ENCODE measurements around the gene TBCD.
"Not testable (repeated sequence)": the region's sequence is repeated elsewhere in the genome, so short reads cannot be mapped to it uniquely, and the experiment has no call there.

Gene TBCD

DNA sequence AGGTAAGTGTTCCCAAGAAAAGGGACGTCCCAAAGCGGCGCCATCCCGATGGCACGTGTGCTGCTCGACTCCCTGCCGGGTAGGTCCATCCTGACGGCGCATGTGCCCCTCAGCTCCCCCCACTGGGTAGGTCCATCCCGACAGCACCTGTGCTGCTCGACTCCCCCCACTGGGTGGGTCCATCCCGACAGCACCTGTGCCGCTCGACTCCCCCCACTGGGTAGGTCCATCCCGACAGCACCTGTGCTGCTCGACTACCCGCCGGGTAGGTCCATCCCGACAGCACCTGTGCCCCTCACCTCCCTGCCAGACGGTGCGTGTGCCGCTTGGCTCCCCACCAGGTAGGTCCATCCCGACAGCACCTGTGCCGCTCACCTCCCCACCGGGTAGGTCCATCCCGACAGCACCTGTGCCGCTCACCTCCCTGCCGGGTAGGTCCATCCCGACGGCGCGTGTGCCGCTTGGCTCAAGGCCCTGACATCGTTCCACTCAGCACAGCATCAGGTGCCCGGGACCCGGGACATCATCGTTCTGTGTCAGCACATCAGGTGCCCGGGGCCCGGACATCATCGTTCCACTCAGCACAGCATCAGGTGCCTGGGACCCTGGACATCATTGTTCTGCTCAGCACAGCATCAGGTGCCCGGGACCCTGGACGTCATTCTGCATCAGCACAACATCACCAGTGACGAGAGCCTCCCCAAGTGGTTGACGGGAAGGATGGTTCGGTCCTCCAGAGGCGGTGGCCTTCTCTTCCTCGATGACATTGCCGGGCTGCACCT, 22.2 kb upstream of the TBCD start:
- DNase-seq: no peak

GRCh38 chr17:82732118-82732743, 19.6 kb upstream of the TBCD start:
- DNase-seq: no peak

DNA sequence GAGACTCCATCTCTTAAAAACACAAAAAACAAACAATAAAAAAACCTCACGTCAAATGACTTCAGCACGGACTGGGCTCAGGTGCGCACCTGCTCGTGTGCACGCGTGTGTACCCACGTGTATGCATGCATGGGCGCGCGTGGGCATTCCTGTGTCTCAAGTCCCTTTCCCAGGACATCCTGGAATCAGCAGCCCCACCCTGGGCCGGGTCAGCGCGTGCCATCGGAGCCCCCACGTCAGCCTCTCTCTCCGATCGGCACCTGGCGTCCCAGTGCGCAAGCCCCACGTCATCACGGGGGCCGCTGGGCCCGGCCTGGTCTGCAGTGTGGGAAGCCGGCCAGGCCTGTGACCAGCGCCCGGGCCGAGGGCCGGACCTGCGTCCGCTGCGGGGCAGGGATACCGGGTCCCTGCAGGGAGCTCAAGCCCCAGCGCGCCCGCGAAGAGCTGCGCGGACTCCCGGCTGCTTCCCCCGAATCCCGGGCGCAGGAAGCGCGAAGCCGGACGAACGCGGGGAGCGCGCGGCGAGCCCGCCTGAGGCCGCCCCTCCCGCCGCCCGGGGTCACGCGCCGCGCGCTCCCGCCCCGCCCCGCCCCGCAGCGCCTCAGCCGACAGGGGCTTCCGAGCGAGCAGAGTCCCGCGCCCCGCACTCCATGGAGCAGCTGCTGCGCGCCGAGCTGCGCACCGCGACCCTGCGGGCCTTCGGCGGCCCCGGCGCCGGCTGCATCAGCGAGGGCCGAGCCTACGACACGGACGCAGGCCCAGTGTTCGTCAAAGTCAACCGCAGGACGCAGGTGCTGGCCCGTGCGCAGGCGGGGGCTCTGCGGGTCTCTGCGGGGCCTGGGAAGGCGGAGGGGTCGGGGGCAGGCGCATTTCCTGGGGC, 16.6 kb upstream of the TBCD start, which contains the start of gene FN3K:
FN3K (plus strand) TSS at position 629 of the 880 bp plus-strand sequence; CDS start at position 651, 22 bp downstream.
- DNase-seq: peak; percentile 36

DNA sequence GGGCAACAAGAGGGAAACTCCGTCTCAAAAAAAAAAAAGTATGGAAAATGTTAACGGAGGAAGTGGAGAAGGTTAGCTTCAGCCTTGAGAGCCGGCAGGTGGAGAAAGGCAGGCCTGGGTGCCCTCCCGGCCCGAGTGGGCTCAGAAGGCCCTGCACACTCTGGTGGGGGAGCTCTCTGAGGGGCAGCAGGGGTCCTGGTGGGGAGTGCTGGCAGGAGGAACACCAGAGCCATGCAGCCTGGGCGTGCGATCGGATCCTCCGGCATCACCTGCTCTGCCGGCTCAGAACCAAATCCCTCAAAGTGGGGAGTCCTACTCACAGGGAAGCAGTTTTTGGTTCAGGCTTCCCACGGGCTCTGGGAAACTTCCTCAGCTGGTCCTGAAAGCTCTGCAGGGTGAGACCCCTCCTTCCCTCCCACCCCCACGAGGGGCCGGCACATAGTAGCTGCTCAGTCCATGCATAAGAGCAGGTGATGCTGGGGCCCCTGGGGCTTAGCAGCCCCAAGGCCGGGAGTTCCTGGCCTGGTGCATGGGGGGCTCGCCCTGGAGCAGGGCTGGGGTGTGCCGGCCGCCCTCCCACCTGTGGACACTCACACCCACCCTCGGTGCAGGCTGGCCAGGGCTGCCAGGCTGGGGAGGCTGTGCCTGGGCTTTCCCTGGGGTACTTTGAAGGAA, 15.2 kb upstream of the TBCD start:
- DNase-seq: no peak

GRCh38 chr17:82737967-82738877, 13.6 kb upstream of the TBCD start:
- no peak for DNase-seq

- no peak for DNase-seq
Observed at GRCh38 chr17:82740906-82741759, 10.7 kb upstream of the TBCD start.

GRCh38 chr17:82743344-82744219, 8.3 kb upstream of the TBCD start:
- no peak for DNase-seq

- DNase-seq: not testable (repeated sequence)
Observed at GRCh38 chr17:82744736-82745135, 7.1 kb upstream of the TBCD start.

GRCh38 chr17:82745524-82745923, 6.3 kb upstream of the TBCD start:
- DNase-seq: no peak

GRCh38 chr17:82748756-82749155, 3.1 kb upstream of the TBCD start:
- no peak for DNase-seq

DNA sequence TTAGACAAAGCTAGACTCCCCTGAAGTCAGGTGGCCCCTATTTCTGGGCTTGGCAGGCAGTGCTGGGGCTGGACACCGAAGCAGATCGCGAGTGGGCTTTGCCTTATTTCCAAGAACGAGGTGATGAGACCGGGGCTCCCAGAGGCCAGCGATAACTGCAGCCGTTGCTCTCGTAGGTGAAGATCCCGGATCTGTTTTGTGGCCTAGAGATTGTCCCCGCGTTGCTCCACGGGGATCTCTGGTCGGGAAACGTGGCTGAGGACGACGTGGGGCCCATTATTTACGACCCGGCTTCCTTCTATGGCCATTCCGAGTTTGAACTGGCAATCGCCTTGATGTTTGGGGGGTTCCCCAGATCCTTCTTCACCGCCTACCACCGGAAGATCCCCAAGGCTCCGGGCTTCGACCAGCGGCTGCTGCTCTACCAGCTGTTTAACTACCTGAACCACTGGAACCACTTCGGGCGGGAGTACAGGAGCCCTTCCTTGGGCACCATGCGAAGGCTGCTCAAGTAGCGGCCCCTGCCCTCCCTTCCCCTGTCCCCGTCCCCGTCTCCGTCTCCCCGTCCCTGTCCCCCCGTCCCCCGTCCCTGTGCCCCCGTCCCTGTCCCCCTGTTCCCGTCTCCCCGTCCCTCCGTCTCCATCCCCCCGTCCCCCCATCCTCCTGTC, 1.5 kb upstream of the TBCD start:
- DNase-seq: no peak

DNA sequence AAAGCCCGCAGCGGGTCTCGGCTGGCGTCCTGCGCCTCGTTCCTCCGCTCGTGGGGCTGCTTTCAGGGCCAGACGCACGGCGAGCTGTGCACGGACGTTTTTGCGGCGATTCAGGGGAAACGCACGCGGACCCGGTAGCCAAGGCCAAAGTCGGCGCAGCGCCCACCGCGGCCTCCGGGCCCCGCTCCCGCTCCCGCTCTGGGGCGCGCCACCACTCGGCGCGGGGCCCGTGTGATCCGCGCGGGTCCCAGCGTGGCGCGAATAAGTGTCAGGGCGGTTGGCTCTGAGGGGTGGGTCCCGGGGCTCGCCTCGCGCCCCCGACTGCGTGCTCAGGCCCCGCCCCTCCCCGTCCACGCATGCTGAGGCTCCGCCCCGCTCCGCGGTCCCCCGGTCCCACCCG, 694 bp upstream of the TBCD start:
- no peak for DNase-seq

- no peak for DNase-seq
Observed at GRCh38 chr17:82752371-82753200, 721 bp downstream of the TBCD start.

DNA sequence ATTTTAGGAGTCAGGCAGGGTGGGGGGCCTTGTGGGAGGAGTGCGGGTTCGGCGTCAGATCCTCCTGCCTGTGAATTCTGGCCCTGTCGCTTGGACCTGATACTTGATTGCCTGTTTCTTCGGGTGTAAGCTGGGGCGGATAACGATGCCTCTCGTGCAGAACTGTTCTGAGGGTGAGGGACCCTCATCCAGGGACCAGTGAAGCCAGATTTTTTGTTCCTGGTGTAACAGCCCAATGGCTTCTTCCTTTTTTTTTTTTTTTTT, 1.3 kb downstream of the TBCD start:
- DNase-seq: no peak

DNA sequence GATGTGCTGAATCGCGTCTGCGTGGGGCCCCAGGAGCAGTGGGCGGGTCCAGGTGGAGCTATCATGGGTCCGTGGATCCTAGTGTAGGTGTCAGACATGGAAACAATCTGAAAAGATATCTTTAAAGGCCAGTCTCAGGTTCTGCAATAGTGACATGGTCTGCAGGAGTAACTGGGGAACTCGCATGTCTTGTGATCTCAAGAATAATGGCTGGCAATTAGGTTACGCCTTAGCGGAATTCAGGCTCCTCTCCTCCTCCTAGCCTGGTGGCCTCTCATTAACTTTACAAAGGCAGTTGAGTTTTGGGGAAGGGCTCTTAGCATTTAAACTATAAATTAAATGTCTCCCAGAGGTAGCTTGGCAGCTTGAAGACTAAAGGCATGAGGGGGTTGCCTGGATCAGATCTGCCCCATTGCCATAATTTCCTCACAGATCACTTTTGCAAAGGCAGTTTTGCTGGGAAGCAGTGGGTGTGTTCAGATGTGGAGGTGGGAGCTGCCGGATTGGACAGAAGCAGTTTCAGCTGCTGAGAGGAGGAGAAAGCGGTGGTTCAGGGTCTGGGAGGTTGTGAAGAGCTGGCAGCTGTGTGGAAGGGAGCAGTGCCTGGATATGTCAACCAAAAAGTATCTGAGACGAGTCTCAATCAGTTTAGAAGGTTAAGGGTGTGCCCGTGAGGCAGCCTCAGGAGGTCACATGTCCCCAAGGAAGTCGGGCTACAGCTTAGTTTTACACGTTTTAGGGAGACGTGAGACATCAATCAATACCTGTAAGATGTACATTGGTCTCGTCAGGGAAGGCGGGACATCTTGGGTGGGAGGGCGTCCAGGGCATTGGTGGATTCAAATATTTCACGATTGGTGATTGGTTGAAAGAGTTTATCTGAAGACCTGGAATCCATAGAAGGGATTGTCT, 2.7 kb downstream of the TBCD start:
- no peak for DNase-seq

- DNase-seq: no peak
Observed at GRCh38 chr17:82756166-82756565, 4.3 kb downstream of the TBCD start.

GRCh38 chr17:82765371-82765770, 13.5 kb downstream of the TBCD start:
- no peak for DNase-seq
